Measurements from ENCODE around the gene NFATC2. TPM values are rescaled to one million over a fixed set of nuclear protein-coding genes. Genes with fewer than 3 reads are reported as not detected.

The NFATC2 gene
- total RNA-seq, 1 donor from 2014 or later: 3.9 TPM

GRCh38 chr20:51492167-51493092, 50.1 kb downstream of the NFATC2 start:
- Histone ChIP-seq H3K27ac (ENCODE audit: low read depth, low read length) (peak overlapping the region; percentile 22), H3K36me3 (ENCODE audit: insufficient read depth, low read length) (no peaks in the 10 kb centered on the region), H4K20me1 (ENCODE audit: insufficient read depth, low read length) (no peaks in the 10 kb centered on the region), H3K4me1 (ENCODE audit: insufficient read depth, low read length) (peaks cover 26% of the 10 kb centered on the region), H3K9ac (ENCODE audit: low read length) (peak overlapping the region; percentile 61), H3K4me3 (ENCODE audit: insufficient read depth, low read depth, low read length) (peak overlapping the region; percentile 10), H2AFZ (ENCODE audit: low read depth, low read length) (peak overlapping the region; percentile 55), H3K9me3 (ENCODE audit: insufficient read depth, low read depth, low read length) (no peaks in the 10 kb centered on the region), H3K27me3 (ENCODE audit: insufficient read depth, low read length) (no peaks in the 10 kb centered on the region), H3K79me2 (ENCODE audit: insufficient read depth, low read length) (no peaks in the 10 kb centered on the region), H3K4me2 (ENCODE audit: low read length) (peak overlapping the region; percentile 73)
- peaks cover 27% of the 10 kb centered on the region for H3K4me1 Mint-ChIP-seq (ENCODE audit: low read depth, unreplicated experiment)
- H3K9me3 Mint-ChIP-seq (ENCODE audit: unreplicated experiment): no peaks in the 10 kb centered on the region
- H3K27me3 Mint-ChIP-seq (ENCODE audit: low read depth, unreplicated experiment): peaks cover 2% of the 10 kb centered on the region
- H3K4me3 Mint-ChIP-seq (ENCODE audit: unreplicated experiment): no peak overlapping the region
- no peak overlapping the region for H3K27ac Mint-ChIP-seq (ENCODE audit: unreplicated experiment)
- DNase-seq (ENCODE audit: low read depth) (peak; percentile 73), FAIRE-seq (no peak)
- no peak for TF ChIP-seq EZH2 (IDR thresholded peaks at IDR 0.05; ENCODE audit: insufficient read depth, low read length)
- TF ChIP-seq CTCF (IDR thresholded peaks at IDR 0.05; ENCODE audit: insufficient read depth, low read depth, low read length): no peak
- H3K36me3 Mint-ChIP-seq (ENCODE audit: low read depth, unreplicated experiment): no peaks in the 10 kb centered on the region

GRCh38 chr20:51491393-51491792, 51.1 kb downstream of the NFATC2 start:
- Histone ChIP-seq H3K4me1 (ENCODE audit: insufficient read depth, low read length) (peaks cover 35% of the 10 kb centered on the region), H3K9ac (ENCODE audit: low read length) (no peak overlapping the region), H2AFZ (ENCODE audit: low read depth, low read length) (no peak overlapping the region), H3K27ac (ENCODE audit: low read depth, low read length) (no peak overlapping the region), H4K20me1 (ENCODE audit: insufficient read depth, low read length) (no peaks in the 10 kb centered on the region), H3K9me3 (ENCODE audit: insufficient read depth, low read depth, low read length) (no peaks in the 10 kb centered on the region), H3K27me3 (ENCODE audit: insufficient read depth, low read length) (no peaks in the 10 kb centered on the region), H3K4me3 (ENCODE audit: insufficient read depth, low read depth, low read length) (no peak overlapping the region), H3K79me2 (ENCODE audit: insufficient read depth, low read length) (no peaks in the 10 kb centered on the region), H3K4me2 (ENCODE audit: low read length) (no peak overlapping the region), H3K36me3 (ENCODE audit: insufficient read depth, low read length) (no peaks in the 10 kb centered on the region)
- Mint-ChIP-seq H3K36me3 (ENCODE audit: low read depth, unreplicated experiment) (no peaks in the 10 kb centered on the region), H3K27ac (ENCODE audit: unreplicated experiment) (no peak overlapping the region), H3K27me3 (ENCODE audit: low read depth, unreplicated experiment) (peaks cover 1% of the 10 kb centered on the region), H3K9me3 (ENCODE audit: unreplicated experiment) (no peaks in the 10 kb centered on the region), H3K4me3 (ENCODE audit: unreplicated experiment) (no peak overlapping the region), H3K4me1 (ENCODE audit: low read depth, unreplicated experiment) (peaks cover 33% of the 10 kb centered on the region)
- no peak for DNase-seq (ENCODE audit: low read depth)
- no peak for FAIRE-seq
- TF ChIP-seq EZH2 (IDR thresholded peaks at IDR 0.05; ENCODE audit: insufficient read depth, low read length): no peak
- no peak for TF ChIP-seq CTCF (IDR thresholded peaks at IDR 0.05; ENCODE audit: insufficient read depth, low read depth, low read length)

- Mint-ChIP-seq H3K27ac (ENCODE audit: unreplicated experiment) (no peak overlapping the region), H3K36me3 (ENCODE audit: low read depth, unreplicated experiment) (no peaks in the 10 kb centered on the region), H3K4me1 (ENCODE audit: low read depth, unreplicated experiment) (peaks cover 34% of the 10 kb centered on the region), H3K4me3 (ENCODE audit: unreplicated experiment) (no peak overlapping the region), H3K27me3 (ENCODE audit: low read depth, unreplicated experiment) (no peaks in the 10 kb centered on the region), H3K9me3 (ENCODE audit: unreplicated experiment) (no peaks in the 10 kb centered on the region)
- no peak overlapping the region for H3K9ac ChIP-seq (ENCODE audit: low read length)
- no peaks in the 10 kb centered on the region for H3K27me3 ChIP-seq (ENCODE audit: insufficient read depth, low read length)
- H3K36me3 ChIP-seq (ENCODE audit: insufficient read depth, low read length): no peaks in the 10 kb centered on the region
- FAIRE-seq (no peak), DNase-seq (ENCODE audit: low read depth) (no peak)
- H3K4me3 ChIP-seq (ENCODE audit: insufficient read depth, low read depth, low read length): no peak overlapping the region
- no peak overlapping the region for H2AFZ ChIP-seq (ENCODE audit: low read depth, low read length)
- no peaks in the 10 kb centered on the region for H3K9me3 ChIP-seq (ENCODE audit: insufficient read depth, low read depth, low read length)
- no peak for TF ChIP-seq CTCF (IDR thresholded peaks at IDR 0.05; ENCODE audit: insufficient read depth, low read depth, low read length)
- no peak for TF ChIP-seq EZH2 (IDR thresholded peaks at IDR 0.05; ENCODE audit: insufficient read depth, low read length)
- peaks cover 38% of the 10 kb centered on the region for H3K4me1 ChIP-seq (ENCODE audit: insufficient read depth, low read length)
- H3K4me2 ChIP-seq (ENCODE audit: low read length): no peak overlapping the region
- H3K79me2 ChIP-seq (ENCODE audit: insufficient read depth, low read length): no peaks in the 10 kb centered on the region
- H4K20me1 ChIP-seq (ENCODE audit: insufficient read depth, low read length): no peaks in the 10 kb centered on the region
- H3K27ac ChIP-seq (ENCODE audit: low read depth, low read length): no peak overlapping the region
Measured at GRCh38 chr20:51490635-51491034, 51.9 kb downstream of the NFATC2 start.

Measured in astrocyte (in vitro differentiated cells and primary cell).